ENCODE measurements around the gene PLBD2. TPM values are rescaled to one million over a fixed set of nuclear protein-coding genes. Genes with fewer than 3 reads are reported as not detected.

Gene PLBD2
- total RNA-seq, 1 donor from 2014 or later = 6.8 TPM

- no peak for FAIRE-seq
- Histone ChIP-seq H3K27me3 (ENCODE audit: control insufficient read depth, insufficient read depth, low read length) (no peaks in the 10 kb centered on the region), H3K4me3 (ENCODE audit: low read depth, low read length) (no peak overlapping the region), H3K36me3 (ENCODE audit: control insufficient read depth, insufficient read depth, low read length) (peaks cover 4% of the 10 kb centered on the region)
- TF ChIP-seq, protein P1, sequence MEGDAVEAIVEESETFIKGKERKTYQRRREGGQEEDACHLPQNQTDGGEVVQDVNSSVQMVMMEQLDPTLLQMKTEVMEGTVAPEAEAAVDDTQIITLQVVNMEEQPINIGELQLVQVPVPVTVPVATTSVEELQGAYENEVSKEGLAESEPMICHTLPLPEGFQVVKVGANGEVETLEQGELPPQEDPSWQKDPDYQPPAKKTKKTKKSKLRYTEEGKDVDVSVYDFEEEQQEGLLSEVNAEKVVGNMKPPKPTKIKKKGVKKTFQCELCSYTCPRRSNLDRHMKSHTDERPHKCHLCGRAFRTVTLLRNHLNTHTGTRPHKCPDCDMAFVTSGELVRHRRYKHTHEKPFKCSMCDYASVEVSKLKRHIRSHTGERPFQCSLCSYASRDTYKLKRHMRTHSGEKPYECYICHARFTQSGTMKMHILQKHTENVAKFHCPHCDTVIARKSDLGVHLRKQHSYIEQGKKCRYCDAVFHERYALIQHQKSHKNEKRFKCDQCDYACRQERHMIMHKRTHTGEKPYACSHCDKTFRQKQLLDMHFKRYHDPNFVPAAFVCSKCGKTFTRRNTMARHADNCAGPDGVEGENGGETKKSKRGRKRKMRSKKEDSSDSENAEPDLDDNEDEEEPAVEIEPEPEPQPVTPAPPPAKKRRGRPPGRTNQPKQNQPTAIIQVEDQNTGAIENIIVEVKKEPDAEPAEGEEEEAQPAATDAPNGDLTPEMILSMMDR (IDR thresholded peaks at IDR 0.05; ENCODE audit: insufficient read depth, low read length, severe bottlenecking) = no peak
- no peak for DNase-seq (ENCODE audit: low read depth)
Observed at GRCh38 chr12:113391145-113391544, 32.8 kb downstream of the PLBD2 start.

- no peak for DNase-seq (ENCODE audit: low read depth)
Observed at GRCh38 chr12:113391650-113392337, 33.4 kb downstream of the PLBD2 start.

DNA sequence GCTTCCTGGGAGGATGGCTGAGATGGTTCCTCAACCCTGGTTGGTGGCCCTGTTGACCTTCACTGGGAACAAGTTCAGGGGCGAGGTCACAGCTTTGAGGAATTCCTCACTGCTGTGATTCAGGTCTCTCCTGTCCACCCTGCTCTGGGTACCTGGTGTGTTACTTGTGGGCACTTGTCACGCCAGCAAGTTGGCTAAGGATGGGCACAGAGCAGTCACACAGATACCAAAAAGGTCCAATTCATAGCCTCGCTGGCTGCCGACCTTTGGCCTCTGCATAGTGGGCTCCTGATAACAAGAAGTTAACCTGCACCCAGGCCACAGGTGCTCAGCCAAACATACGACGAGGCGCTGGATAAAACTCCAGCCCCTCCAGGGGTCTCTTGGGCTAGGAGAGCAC, 34.1 kb downstream of the PLBD2 start:
- H3K4me3 ChIP-seq (ENCODE audit: low read depth, low read length) = no peak overlapping the region
- TF ChIP-seq, protein P1 (IDR thresholded peaks at IDR 0.05; ENCODE audit: insufficient read depth, low read length, severe bottlenecking) = no peak
- H3K27me3 ChIP-seq (ENCODE audit: control insufficient read depth, insufficient read depth, low read length) = no peaks in the 10 kb centered on the region
- FAIRE-seq (no peak), DNase-seq (ENCODE audit: low read depth) (no peak)
- peaks cover 4% of the 10 kb centered on the region for H3K36me3 ChIP-seq (ENCODE audit: control insufficient read depth, insufficient read depth, low read length)

More at GRCh38 chr12:113391650-113392337, 33.4 kb downstream of the PLBD2 start:
- no peak for FAIRE-seq
- H3K36me3 ChIP-seq (ENCODE audit: control insufficient read depth, insufficient read depth, low read length) = peaks cover 4% of the 10 kb centered on the region
- H3K4me3 ChIP-seq (ENCODE audit: low read depth, low read length) = no peak overlapping the region
- TF ChIP-seq, protein P1 (IDR thresholded peaks at IDR 0.05; ENCODE audit: insufficient read depth, low read length, severe bottlenecking) = no peak
- no peaks in the 10 kb centered on the region for H3K27me3 ChIP-seq (ENCODE audit: control insufficient read depth, insufficient read depth, low read length)

- DNase-seq (ENCODE audit: low read depth) (no peak), FAIRE-seq (no peak)
- Histone ChIP-seq H3K4me3 (ENCODE audit: low read depth, low read length) (no peak overlapping the region), H3K36me3 (ENCODE audit: control insufficient read depth, insufficient read depth, low read length) (peaks cover 4% of the 10 kb centered on the region), H3K27me3 (ENCODE audit: control insufficient read depth, insufficient read depth, low read length) (no peaks in the 10 kb centered on the region)
- TF ChIP-seq, protein P1 (IDR thresholded peaks at IDR 0.05; ENCODE audit: insufficient read depth, low read length, severe bottlenecking) = no peak
Observed at GRCh38 chr12:113392988-113393579, 34.7 kb downstream of the PLBD2 start.

DNA sequence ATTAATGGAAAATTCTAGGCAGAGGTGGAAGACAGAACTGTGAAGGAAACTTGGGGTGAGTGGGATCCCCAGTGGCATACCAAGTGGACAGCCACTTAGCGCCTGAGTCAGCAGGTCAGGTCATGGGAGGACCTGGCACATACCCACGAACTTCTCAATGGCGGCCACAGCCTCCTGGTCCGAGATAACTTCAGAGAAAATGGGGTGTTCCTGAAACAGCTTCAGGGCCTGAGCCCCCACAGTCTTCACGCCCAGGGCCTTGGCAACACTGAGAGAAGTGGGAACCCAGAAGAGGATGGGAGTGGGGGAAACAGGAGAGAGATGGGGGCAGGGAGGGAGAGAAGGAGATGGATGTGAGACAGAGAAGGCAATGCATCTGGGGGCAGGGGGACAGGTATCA, 35.4 kb downstream of the PLBD2 start:
- FAIRE-seq = no peak
- TF ChIP-seq, protein P1 (IDR thresholded peaks at IDR 0.05; ENCODE audit: insufficient read depth, low read length, severe bottlenecking) = no peak
- Histone ChIP-seq H3K27me3 (ENCODE audit: control insufficient read depth, insufficient read depth, low read length) (no peaks in the 10 kb centered on the region), H3K4me3 (ENCODE audit: low read depth, low read length) (no peak overlapping the region), H3K36me3 (ENCODE audit: control insufficient read depth, insufficient read depth, low read length) (peaks cover 3% of the 10 kb centered on the region)
- no peak for DNase-seq (ENCODE audit: low read depth)

Data from bronchial epithelial cell (primary cell).